T-helper 1 cell (primary cell): ENCODE results near the gene IRF1.
"Not testable (repeated sequence)": the region's sequence is repeated elsewhere in the genome, so short reads cannot be mapped to it uniquely, and the experiment has no call there.

Experiments used
- DNase-seq, 5 donors: peaks; one replicate each; pipeline ENCODE4 v3.0.0-alpha.2; 2012 to 2020
- total RNA-seq, 4 donors: gene quantifications; one replicate each; lab custom pipeline; 2026; lab: John Stamatoyannopoulos, UW

Gene IRF1, protein sequence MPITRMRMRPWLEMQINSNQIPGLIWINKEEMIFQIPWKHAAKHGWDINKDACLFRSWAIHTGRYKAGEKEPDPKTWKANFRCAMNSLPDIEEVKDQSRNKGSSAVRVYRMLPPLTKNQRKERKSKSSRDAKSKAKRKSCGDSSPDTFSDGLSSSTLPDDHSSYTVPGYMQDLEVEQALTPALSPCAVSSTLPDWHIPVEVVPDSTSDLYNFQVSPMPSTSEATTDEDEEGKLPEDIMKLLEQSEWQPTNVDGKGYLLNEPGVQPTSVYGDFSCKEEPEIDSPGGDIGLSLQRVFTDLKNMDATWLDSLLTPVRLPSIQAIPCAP
- 1,568 to 2,521 (median 1,883) reads per million in 4 donors for total RNA-seq

DNA sequence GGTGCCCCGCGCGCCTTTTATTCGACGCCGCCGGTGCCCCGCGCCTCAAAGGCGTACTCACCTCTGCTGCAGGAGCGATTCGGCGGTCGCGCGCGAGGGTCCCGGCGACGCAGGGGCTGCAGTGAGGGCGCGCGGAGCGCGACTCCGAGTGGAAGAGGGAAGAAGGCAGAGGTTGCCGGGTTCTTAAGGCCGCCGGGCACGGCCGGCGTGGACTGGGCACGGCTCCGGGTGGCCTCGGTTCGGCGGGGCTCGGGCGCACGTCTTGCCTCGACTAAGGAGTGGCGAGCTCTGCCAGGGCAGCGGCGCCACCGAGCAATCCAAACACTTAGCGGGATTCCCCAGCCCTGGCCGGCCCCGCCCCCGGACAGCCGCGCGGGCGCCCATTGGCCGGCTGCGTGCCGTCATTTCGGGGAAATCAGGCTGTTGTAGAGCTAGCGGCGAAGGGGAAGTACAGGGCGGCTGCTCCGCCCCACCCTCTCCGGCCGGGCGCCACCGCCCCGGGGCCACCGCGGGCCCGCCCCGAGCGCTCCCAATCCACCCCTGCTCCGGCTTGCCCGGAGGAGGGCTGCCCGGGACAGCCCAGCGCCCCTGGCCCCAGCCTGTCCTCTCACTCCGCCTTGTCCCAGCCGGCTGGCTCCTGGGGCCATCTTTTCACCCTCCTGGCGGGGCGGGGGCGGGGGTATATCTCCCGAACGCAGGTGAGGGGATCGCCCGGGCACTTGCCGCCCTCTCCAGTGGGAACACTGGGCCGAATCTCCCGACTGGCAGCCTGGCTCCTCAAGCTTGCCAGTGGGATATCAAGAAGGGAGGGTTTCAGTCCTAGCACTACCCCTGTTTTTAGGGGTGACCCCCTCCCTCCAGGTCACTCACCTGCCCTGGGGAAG is at the start of gene IRF1:
Gene IRF1 (minus strand): TSS at position 290 of the 884 bp plus-strand sequence. CDS start 1,295 bp downstream, outside the sequence.
- peak; percentile 92 to 98 (median 95) for DNase-seq

DNA sequence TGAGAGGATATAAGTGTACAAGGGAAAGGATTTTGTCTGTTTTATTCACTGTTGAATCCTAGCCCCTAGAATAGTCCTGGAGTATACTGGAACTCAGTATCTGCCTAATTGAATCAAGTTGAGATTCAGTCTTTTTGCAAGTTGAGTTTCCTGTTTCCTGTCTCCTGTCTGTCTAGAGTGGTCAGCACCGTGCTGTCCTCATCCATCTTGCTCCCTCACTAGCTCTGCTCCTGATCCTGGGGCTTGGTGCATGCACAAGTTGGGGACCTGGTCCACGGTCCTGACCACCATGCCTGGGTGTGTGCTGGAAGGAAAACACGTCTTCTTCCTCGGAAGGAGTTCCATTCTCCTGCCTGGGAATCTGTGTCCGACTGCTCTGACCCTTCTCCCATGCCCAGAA is 49.6 kb upstream of the IRF1 start:
- DNase-seq = no peak

DNA sequence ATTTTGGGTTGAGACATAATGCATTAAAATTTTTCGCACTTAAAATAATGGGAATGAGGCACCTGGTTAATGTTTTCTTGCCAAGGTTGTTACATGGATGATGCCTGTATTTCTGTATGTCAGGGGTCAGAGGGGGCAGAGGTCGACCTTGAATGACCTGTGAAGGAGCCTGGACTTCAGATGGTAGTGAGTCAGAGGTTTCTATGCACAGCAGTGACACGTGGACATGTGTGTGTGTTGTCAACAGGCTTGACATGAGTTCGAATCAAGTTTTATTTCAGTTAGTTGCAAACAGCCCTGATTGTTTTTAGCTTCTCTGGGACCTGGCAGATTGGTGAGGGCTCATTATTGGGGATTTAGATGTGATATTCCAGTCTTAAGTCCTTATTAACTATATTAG is 49.1 kb upstream of the IRF1 start:
- no peak for DNase-seq

DNA sequence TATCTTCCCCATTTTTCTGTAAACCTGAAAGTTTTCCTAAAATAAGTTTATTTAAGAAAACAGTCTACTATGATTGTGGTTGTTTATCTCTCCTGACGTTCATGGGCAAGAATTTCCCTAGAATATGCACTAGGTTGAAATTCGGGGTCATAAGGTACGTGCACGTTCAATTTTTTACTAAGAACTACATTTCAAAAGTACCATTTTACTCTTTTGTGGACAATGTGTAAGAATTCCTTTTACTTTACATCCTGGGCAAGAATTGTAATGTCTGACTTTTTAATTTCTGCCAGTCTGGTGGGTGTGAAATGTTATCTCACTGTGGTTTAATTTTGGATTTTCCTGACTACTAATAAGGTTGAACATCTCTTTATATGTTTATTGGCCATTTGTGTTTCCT is 40.4 kb upstream of the IRF1 start:
- no peak for DNase-seq

DNA sequence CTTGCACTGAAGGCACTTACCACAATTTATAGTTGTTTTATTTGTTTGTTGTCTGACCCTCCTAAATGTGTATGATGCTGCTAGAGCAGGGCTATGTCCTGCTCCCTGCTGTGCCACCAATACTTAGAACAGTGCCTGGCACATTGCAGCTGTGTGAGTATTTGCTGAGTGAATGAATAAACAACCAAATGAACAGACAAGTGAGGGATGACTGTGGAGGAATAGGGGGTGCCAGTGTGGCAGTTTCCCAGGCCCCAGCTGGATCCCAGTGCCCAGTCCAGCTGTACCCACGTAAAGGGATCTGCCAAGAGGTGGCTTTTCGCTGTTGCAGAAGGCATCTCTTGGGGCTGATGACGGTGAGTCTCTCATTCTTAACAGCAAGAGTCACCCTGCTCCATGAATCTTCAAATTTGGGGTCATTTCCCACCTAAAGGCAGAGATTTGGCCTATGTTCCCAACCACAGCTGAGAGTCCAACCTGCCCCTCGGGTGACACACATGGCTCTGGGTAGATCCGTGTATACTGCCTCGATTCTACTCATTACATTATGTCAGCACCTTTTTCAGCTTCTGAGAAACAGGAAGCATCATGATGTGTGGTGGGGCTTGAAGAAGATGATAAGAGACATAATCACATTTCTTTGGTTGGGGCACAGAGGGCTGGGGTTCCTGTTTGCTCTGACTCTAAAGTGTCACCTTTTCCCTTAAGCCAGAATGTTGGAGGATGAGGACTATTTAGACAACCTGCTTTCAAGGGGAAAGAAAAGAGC is 38.5 kb upstream of the IRF1 start:
- DNase-seq = peak in 1 of 5 donors; percentile 46

DNA sequence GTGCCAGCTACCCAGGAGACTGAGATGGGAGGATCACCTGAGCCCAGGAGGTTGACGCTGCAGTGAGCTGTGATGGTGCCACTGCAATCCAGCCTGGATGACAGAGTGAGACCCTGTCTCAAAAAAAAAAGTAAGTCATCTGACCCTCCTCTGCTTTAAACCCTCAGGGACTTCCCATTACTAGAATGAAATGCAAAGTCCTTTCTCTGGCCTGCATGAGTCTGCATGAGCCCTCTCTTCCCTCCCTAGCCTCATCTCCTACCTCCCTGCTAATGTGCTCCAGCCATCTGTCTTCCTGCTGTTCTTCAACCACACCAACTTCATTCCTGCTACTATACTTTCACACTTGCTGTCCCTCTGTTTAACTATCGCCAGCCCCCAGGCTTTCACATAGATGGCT is 37.4 kb upstream of the IRF1 start:
- no peak for DNase-seq

DNA sequence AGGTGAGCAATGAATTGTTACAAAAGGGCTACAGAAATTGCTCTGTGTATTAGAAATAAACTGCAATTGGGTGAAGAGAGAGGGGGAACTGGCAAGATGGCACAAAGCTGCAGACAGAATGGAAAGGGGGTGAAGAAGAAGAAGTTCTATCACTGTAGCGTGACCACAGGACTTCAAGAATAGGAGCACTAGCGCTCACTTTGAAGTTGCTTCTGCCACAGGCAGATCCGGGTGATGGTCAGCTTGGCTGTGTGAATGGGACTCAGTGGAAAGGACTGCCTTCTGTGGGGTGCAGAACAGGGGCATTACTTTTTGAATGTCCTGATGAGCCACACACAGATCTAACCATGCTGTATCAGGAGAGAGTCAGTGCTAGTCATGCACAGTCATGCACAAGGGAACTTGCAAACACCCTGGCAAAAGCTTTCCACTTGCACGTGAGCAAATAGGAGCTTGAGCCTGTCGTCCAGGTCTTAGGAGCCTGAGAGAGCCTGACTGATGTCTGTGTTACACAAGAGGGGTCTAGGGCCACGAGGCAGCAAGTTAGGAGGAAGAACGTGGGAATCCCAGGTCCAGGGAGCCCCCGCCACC is 36.5 kb upstream of the IRF1 start:
- DNase-seq = no peak

DNA sequence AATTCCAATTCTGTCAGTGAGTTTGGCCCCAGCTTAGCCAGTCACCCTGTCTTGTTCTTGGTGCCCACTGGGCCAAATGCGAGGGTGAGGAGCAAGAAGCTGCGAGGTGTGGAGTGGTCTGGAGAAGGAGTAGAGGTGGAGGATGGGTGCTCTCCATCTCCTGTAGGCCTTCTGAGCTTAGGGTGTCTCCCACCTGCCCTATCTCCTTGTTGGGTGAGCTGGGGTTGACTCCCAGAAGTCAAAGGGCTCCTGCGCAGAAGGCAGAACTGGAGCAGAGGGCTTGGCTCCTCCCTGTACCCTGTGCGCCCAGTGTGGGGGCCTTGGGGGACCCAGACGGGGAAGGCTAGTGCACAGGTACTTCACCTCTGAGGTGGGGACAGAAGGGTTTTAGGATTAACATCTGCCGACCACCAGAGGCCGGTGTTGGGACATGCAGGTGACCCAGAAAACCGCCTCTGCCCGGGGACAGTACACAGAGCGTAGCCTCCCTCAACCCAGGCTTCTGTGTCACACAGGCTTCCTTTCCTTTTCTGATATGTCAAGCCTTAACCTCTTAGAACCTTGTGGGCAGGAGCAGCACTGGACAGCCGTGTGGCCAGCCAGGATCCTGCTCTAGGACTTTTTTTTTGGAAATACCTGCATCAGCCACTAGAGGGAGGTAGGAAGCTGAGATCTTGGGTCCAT is 35.9 kb upstream of the IRF1 start:
- peak in 3 of 5 donors; percentile 5 to 57 (median 22) for DNase-seq

DNA sequence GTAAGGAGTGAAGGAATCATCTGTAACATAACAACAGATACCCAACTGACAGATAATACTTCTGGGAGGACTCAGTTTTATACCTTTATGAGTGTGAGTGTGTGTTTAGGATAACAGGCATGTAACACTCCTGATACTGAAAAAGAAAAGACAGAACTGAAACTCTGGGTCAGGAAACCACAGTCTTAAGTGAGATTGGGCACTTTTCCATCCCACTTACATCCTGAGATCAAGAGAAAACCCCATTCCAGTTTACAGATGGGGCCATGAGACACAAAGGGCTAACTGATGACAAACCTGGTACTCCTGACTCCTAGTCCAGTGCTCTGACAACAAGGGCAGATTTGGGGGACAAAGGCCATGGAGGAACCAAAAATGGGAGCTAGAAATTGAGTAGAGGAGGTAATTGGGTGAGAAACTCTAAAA is 34.7 kb upstream of the IRF1 start:
- peak in 1 of 5 donors; percentile 49 for DNase-seq

DNA sequence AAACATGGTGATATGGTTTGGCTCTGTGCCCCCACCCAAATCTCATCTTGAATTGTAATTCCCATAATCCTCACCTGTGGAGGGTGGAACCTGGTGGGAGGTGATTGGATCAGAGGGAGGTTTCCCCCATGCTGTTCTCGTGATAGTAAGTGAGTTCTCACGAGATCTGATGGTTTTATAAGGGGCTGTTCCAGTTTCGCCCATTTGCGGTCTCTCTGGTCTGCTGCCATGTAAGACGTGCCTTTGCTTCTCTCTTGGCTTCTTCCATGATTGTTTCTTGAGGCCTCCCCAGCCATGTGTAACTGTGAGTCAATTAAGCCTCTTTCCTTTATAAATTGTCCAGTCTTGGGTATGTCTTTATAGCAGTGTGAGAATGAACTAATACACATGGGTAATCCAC is 34.3 kb upstream of the IRF1 start:
- DNase-seq = not testable (repeated sequence)

DNA sequence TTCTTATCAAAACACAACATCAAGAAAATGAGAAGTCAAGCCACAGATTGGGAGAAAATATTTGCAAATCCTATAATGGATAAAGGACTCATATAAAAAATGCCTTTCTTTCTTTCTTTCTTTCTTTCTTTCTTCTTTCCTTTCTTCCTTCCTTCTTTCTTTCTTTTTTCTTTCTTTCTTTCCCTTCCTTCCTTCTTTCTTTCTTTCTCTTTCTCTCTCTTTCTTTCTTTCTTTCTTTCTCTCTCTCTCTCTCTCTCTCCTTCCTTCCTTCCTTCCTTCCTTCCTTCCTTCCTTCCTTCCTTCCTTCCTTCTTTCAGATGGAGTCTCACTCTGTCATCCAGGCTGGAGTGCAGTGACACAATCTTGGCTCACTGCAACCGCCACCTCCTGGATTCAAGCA is 31.5 kb upstream of the IRF1 start:
- DNase-seq = not testable (repeated sequence)

DNA sequence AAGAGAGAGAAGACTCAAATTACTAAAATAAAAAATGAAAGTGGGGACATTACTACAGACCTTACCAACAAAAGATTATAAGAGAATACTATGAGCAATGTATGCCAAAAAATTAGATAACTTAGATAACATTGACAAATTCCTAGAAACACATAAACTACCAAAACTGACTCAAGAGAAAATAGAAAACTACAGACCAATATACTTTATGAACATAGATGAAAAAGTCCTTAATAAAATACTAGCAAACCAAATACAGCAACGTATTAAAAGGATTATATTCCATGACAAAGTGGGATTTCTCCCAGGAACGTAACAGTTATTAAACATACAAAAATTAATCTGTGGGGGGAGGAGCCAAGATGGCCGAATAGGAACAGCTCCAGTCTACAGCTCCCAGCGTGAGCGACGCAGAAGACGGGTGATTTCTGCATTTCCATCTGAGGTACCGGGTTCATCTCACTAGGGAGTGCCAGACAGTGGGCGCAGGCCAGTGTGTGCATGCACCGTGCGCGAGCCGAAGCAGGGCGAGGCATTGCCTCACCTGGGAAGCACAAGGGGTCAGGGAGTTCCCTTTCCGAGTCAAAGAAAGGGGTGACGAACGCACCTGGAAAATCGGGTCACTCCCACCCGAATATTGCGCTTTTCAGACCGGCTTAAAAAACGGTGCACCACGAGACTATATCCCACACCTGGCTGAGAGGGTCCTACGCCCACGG is 23.2 kb upstream of the IRF1 start:
- DNase-seq = not testable (repeated sequence)

DNA sequence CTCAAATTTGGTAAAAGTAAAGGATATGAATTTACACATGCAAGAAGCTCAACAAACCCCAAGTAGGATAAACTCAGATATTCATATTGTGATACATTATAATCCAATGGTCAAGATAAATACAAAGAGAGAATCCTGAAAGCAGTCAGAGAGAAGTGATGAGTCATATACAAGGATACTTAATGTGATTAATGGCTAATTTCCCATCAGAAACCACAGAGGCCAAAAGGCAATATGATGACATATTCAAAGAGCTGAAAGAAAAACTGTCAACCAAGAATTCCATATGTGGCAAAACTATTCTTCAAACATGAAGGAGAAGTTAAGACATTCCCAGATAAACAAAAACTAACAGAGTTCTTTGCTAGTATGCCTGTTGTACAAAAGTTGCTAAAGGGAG is 19.5 kb upstream of the IRF1 start:
- no peak for DNase-seq

DNA sequence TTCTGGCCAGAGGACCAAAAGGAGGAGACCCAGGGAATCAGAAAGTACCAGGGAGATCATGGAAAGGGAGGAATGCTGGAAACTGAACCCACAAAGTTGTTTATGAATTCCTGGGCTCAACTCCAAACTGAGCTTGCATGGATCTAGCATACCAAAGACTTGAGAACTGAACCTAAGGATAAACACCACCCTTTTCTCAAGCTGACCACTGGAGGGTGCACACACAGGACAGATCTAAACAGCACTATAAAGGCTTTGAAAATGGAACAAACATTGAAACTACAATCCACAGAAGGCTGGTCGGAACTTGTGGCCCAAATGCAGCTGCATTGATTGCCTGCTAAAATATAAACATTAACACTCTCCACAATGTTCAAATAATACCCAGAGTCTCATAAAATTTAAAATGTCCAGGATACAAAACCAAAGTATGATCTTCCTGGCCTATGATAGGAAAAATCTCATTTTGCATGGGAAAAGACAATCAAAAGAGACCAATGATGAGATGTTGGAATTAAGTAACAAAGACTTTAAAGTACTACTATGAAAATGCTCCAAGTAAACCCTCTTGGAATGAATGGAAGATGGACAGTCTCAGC is 15.6 kb upstream of the IRF1 start:
- peak in 1 of 5 donors; percentile 49 for DNase-seq

DNA sequence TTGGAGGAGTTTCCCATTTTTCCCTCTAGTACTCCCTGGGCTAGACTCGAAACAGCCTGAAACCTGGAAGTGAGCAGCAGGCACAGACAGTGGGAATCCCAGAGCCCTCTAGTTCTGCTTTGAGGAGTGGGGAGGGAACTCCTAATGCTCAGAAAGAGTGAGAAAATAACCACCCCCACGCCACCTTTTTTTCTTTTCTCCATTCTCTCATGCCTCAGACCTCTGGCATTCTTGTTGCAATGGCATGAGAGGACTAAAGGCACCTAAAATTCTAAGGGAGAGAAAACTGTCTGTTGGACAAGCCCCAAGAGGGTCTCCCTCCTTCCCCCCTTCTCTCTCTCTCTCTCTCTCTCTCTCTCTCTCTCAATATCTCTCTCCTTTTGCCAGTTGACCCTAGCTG is 15.1 kb upstream of the IRF1 start:
- no peak for DNase-seq

DNA sequence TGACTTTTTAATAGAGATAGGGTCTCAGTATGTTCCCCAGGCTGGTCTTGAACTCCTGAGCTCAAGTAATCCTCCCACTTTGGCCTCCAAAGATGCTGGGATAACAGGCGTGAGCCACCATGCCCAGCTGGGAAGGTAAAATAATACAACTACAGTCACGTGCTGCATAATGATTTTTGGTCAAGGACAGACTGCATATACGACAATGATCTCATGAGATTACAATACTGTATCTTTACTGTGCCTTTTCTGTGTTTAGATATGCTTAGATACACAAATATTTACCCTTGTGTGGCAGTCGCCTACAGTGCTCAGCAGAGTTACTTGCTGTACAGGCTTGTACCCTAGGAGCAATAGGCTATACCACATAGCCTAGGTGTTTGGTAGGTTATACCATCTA is 14.2 kb upstream of the IRF1 start:
- no peak for DNase-seq

DNA sequence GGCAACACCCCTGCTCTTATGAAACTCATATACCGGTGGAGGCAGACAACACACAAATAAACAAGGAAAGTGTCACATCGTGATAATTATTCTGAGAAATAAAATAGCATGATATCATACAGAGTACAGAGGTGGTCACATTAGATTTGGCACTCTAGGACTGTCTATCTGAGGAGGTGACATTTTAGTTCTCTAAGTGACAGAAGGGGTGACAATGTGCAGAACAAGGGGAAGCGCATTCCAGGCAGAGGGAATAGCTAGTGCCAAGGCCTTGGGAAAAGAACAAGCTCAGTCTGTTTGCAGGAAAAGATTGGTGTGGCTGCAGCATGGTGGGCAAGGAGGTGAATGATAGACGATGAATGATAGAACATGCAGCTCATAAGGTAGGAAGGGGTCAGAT is 12.7 kb upstream of the IRF1 start:
- DNase-seq = no peak

DNA sequence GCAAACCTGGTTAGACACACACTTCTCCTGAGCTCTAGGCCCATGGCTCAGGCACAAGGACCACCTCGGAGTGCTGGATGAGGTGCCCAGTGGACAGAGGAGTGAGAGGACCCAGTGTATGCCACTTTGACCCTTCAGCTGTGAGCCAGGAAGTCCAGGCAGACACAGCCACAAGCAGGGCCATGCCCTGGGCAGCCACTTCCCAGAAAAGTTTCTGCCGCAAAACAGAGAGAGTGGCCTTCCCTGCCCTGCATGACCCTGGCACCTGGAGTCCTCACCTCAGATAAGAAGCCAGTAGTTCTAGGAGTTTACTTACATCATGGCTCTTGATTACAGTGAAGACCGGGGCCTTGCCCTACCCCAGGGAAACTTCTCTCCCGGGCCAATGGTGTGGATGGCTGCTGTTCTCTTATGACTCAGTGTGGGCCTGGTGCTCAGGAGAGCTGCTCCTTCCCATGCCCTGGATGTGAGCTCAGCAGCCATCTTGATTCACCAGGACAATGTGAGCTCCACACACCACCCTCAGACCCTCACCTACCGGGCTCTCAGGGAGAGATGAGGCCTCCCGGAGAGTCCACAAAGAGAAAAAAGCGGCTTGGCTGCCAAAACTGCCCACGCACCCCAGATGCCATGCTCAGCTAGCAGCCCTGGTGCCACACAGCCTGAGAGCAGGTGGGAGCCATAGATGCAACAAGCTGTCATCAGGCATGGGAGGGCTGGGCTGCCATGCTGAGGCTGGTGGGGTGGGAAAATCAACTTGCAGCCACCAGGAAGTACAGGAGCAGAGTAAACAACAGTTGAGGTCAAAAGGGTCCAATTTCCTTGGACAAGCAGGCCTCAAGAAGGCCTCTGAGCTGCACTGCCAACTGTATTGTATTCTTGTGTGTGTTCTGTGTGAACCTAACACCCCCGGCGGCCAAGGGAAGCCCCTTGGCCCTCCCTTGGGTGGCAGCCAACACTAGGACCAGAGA is 11.7 kb upstream of the IRF1 start:
- no peak for DNase-seq

DNA sequence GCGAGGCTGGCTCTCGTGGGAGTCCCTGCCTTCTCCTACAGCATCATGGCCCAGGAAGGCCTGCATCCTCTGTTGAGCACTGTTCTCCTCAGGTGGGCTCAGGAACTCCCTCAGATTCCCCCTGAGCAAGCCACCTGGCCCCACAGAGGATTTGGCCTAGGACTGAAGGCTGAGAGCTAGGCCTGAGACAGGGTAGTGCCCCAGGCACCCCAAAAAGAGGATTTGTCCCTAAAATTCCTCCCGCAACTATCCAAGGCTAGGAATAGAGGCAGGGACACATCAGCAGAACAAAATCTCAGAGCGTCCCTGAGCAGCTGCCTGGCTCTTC is 11.0 kb upstream of the IRF1 start:
- no peak for DNase-seq
